ENCODE results near the gene EIF3D. TPM values are rescaled to one million over a fixed set of nuclear protein-coding genes. Genes with fewer than 3 reads are reported as not detected.

EIF3D gene
- total and polyA plus RNA-seq, 2 of the 13 experiments (the other 11 are each of a cell fraction or from before 2014, with no cell fraction given), result 118 to 274 TPM

DNA sequence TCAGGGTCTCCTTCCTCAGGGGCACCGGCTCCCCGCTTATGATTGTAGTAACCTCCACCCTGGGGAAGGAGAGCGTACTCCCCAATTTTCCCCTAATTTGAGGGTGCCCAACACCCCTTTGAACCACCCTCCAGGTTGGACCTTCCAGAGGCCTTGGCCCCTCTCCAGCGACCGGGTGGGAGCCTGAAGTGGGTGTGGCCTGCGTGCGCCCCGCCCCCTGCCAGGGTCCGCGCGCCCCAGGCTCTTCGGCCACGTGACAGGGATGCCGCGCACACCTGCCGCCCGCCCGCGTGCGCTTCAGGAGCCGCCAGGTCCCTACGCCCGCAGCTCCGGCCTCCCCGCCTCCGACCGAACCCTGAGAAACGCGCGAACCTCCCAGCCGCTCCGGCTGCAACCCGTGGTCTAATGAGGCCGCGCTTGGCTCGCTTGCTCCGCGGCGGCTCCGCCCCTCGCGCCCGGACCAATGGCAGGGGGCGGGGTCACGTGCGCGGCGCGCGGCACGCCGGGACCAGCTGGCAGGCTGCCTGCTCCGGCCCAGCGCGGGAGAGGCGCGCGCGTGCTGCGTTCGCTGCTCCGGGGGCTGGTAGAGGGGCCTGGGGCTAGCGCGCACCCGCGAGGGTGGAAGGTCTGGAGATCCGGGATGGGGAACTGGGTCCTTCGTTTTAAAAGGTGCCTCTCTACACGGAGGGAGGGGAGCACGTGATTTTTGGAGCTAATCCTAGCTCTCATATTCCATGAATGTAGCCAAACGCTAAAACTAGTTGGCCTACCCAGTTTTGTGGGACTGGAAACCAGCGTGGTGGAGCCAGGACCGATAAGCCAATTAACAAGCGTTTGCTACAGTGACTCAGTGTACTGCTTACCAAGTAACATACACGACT is 22.1 kb downstream of the EIF3D start, which contains the start of gene FOXRED2 (continued):
- TF ChIP-seq SOX6 (IDR thresholded peaks at IDR 0.05) (no peak), SOX6 (CRISPR knock-in tag; IDR thresholded peaks at IDR 0.05) (peak; percentile 34; the same call in 1 of the 2 replicates), NFATC3 (CRISPR knock-in tag; IDR thresholded peaks at IDR 0.05) (no peak), CBX2 (IDR thresholded peaks at IDR 0.05; ENCODE audit: low read depth, low read length) (no peak), CBX2 (CRISPR knock-in tag; IDR thresholded peaks at IDR 0.05; ENCODE audit: low read depth) (peak; percentile 86; the same call in 1 of the 2 replicates), KDM1A (CRISPR knock-in tag; IDR thresholded peaks at IDR 0.05) (no peak), HNRNPL (IDR thresholded peaks at IDR 0.05; ENCODE audit: low read depth, low read length) (no peak), SAP130 (CRISPR knock-in tag; IDR thresholded peaks at IDR 0.05; ENCODE audit: low read depth) (peak; percentile 92), ZNF883 (CRISPR knock-in tag; IDR thresholded peaks at IDR 0.05; ENCODE audit: not compliant biosample characterization) (peak; percentile 97), PHB2 (IDR thresholded peaks at IDR 0.05; ENCODE audit: partially characterized antibody) (no peak), ZC3H4 (CRISPR knock-in tag; IDR thresholded peaks at IDR 0.05; ENCODE audit: borderline replicate concordance) (no peak)
- TF ChIP-seq, protein P1, sequence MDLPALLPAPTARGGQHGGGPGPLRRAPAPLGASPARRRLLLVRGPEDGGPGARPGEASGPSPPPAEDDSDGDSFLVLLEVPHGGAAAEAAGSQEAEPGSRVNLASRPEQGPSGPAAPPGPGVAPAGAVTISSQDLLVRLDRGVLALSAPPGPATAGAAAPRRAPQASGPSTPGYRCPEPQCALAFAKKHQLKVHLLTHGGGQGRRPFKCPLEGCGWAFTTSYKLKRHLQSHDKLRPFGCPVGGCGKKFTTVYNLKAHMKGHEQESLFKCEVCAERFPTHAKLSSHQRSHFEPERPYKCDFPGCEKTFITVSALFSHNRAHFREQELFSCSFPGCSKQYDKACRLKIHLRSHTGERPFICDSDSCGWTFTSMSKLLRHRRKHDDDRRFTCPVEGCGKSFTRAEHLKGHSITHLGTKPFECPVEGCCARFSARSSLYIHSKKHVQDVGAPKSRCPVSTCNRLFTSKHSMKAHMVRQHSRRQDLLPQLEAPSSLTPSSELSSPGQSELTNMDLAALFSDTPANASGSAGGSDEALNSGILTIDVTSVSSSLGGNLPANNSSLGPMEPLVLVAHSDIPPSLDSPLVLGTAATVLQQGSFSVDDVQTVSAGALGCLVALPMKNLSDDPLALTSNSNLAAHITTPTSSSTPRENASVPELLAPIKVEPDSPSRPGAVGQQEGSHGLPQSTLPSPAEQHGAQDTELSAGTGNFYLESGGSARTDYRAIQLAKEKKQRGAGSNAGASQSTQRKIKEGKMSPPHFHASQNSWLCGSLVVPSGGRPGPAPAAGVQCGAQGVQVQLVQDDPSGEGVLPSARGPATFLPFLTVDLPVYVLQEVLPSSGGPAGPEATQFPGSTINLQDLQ (CRISPR knock-in tag; IDR thresholded peaks at IDR 0.05), result peak; percentile 70; the same call in 1 of the 2 replicates
- TF ChIP-seq, protein P2, sequence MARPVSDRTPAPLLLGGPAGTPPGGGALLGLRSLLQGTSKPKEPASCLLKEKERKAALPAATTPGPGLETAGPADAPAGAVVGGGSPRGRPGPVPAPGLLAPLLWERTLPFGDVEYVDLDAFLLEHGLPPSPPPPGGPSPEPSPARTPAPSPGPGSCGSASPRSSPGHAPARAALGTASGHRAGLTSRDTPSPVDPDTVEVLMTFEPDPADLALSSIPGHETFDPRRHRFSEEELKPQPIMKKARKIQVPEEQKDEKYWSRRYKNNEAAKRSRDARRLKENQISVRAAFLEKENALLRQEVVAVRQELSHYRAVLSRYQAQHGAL (CRISPR knock-in tag; IDR thresholded peaks at IDR 0.05; ENCODE audit: not compliant biosample characterization), result no peak
- TF ChIP-seq, protein P3, sequence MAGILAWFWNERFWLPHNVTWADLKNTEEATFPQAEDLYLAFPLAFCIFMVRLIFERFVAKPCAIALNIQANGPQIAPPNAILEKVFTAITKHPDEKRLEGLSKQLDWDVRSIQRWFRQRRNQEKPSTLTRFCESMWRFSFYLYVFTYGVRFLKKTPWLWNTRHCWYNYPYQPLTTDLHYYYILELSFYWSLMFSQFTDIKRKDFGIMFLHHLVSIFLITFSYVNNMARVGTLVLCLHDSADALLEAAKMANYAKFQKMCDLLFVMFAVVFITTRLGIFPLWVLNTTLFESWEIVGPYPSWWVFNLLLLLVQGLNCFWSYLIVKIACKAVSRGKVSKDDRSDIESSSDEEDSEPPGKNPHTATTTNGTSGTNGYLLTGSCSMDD (CRISPR knock-in tag; IDR thresholded peaks at IDR 0.05), result peak; percentile 94
- TF ChIP-seq, protein P4, sequence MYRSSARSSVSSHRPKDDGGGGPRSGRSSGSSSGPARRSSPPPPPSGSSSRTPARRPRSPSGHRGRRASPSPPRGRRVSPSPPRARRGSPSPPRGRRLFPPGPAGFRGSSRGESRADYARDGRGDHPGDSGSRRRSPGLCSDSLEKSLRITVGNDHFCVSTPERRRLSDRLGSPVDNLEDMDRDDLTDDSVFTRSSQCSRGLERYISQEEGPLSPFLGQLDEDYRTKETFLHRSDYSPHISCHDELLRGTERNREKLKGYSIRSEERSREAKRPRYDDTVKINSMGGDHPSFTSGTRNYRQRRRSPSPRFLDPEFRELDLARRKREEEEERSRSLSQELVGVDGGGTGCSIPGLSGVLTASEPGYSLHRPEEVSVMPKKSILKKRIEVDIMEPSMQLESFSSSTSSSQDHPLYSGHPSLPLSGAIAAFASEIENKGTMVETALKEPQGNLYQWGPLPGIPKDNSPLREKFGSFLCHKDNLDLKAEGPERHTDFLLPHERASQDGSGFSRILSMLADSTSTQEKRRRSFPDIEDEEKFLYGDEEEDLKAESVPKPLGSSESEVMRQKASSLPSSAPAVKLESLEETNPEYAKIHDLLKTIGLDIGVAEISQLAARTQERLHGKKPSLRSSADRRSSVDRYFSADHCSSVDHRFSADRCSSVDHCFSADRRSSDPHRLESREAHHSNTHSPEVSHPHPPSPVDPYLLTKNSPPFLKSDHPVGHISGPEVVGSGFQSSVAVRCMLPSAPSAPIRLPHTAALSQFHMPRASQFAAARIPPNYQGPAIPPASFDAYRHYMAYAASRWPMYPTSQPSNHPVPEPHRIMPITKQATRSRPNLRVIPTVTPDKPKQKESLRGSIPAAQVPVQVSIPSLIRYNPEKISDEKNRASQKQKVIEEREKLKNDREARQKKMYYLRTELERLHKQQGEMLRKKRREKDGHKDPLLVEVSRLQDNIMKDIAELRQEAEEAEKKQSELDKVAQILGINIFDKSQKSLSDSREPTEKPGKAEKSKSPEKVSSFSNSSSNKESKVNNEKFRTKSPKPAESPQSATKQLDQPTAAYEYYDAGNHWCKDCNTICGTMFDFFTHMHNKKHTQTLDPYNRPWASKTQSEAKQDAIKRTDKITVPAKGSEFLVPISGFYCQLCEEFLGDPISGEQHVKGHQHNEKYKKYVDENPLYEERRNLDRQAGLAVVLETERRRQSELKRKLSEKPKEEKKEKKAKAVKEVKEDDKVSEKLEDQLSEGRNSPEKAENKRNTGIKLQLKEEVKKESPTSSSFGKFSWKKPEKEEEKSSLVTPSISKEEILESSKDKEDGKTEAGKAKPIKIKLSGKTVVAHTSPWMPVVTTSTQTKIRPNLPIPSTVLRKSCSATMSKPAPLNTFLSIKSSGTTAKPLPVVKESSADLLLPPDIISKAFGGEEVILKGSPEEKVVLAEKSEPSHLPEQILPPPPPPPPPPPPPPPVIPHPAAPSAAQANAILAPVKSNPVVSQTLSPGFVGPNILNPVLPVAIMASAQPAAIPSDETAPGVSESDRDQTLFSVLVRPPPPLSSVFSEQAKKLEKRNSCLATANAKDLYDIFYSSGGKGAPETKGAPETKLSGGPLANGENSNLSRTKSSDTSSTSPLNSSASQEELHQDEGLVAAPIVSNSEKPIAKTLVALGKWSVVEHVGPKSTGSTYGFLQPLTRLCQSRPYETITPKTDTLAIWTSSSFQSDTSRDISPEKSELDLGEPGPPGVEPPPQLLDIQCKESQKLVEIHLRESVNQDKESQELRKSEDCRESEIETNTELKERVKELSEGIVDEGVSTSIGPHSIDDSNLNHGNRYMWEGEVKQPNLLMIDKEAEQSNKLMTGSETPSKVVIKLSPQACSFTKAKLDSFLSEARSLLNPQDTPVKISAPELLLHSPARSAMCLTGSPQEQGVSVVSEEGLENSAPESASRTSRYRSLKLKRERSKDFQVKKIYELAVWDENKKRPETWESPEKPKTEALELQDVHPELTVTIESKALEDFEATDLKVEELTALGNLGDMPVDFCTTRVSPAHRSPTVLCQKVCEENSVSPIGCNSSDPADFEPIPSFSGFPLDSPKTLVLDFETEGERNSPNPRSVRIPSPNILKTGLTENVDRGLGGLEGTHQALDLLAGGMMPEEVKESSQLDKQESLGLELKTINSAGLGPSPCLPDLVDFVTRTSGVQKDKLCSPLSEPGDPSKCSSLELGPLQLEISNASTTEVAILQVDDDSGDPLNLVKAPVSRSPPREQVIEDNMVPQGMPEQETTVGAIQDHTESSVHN (CRISPR knock-in tag; IDR thresholded peaks at IDR 0.05), result 0 out of 2 replicates have a peak, but pooled peaks have one; percentile 27
